Measurements from ENCODE around the gene CELF2. TPM values are rescaled to one million over a fixed set of nuclear protein-coding genes. Genes with fewer than 3 reads are reported as not detected.
"Not testable (repeated sequence)": the region's sequence is repeated elsewhere in the genome, so short reads cannot be mapped to it uniquely, and the experiment has no call there.

Gene CELF2
- total RNA-seq, 2 donors from 2014 or later = 116 to 124 TPM

GRCh38 chr10:11178606-11179515, 161.2 kb downstream of the CELF2 start:
- ATAC-seq (replicated peaks in 1 of 2) (peak; percentile 83 to 90), DNase-seq (peak; percentile 85 to 89)
- no peaks in the 10 kb centered on the region for H3K9me3 Mint-ChIP-seq
- H3K27ac Mint-ChIP-seq = peak overlapping the region; percentile 100
- peaks cover 31% of the 10 kb centered on the region for H3K4me1 Mint-ChIP-seq (ENCODE audit: low read depth)
- H3K27me3 Mint-ChIP-seq (ENCODE audit: low read depth) = no peaks in the 10 kb centered on the region
- H3K4me3 Mint-ChIP-seq = no peak overlapping the region
- H3K36me3 Mint-ChIP-seq (ENCODE audit: insufficient read depth in 2 of 2) = peaks cover 22 to 30% of the 10 kb centered on the region in 2 donors

DNA sequence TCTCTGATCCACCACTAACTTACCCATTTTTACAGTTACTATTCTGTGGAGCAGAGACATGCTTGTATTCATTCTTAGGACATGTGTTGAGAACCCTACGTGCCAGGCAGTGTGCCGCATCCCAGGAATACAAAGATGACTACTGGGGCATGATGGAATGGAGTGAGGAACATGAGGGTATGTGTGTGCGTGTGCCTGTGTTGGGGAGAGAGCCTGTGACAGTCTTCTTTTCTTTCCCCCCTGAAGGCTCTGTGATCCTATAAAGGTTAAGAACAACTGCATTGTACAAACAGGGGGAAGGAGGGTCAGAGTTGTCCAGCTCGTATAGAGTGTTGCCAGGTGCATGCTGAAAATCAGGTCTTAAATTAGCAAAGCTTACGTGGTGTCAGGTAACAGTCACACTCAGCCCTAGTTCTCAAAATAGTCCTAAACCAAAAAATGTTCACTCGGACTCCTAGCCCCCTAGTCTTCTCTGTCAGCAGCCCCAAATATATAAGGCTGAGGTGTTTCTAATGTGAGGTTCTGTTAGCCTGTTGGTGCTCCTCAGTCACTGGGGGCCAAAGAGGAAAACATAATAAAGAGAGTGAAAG, 161.9 kb downstream of the CELF2 start:
- peak overlapping the region; percentile 100 for H3K27ac Mint-ChIP-seq
- H3K27me3 Mint-ChIP-seq (ENCODE audit: low read depth) = no peaks in the 10 kb centered on the region
- ATAC-seq (replicated peaks in 1 of 2) = no peak
- H3K4me3 Mint-ChIP-seq = no peak overlapping the region
- H3K36me3 Mint-ChIP-seq (ENCODE audit: insufficient read depth in 2 of 2) = peaks cover 24 to 30% of the 10 kb centered on the region in 2 donors
- H3K9me3 Mint-ChIP-seq = peaks cover 0 to 4% of the 10 kb centered on the region in 2 donors
- H3K4me1 Mint-ChIP-seq (ENCODE audit: low read depth) = peaks cover 38% of the 10 kb centered on the region
- no peak for DNase-seq

GRCh38 chr10:11180228-11180627, 162.6 kb downstream of the CELF2 start:
- Mint-ChIP-seq H3K9me3 (peaks cover 1 to 4% of the 10 kb centered on the region in 2 donors), H3K4me1 (ENCODE audit: low read depth) (peaks cover 42% of the 10 kb centered on the region), H3K27ac (peak overlapping the region; percentile 100), H3K27me3 (ENCODE audit: low read depth) (no peaks in the 10 kb centered on the region), H3K4me3 (no peak overlapping the region), H3K36me3 (ENCODE audit: insufficient read depth in 2 of 2) (peaks cover 27 to 28% of the 10 kb centered on the region in 2 donors)
- ATAC-seq (replicated peaks in 1 of 2) = peak; percentile 50 to 59
- peak; percentile 73 to 76 for DNase-seq

- ATAC-seq (replicated peaks in 1 of 2) (no peak), DNase-seq (no peak)
- Mint-ChIP-seq H3K27ac (peak overlapping the region; percentile 81), H3K4me3 (peak overlapping the region; percentile 50 to 59), H3K9me3 (peaks cover 4% of the 10 kb centered on the region in 2 donors), H3K27me3 (ENCODE audit: low read depth) (no peaks in the 10 kb centered on the region), H3K4me1 (ENCODE audit: low read depth) (peaks cover 59% of the 10 kb centered on the region), H3K36me3 (ENCODE audit: insufficient read depth in 2 of 2) (peaks cover 32 to 42% of the 10 kb centered on the region in 2 donors)
These were observed 164.3 kb downstream of the CELF2 start for GRCh38 chr10:11181978-11182377.

DNA sequence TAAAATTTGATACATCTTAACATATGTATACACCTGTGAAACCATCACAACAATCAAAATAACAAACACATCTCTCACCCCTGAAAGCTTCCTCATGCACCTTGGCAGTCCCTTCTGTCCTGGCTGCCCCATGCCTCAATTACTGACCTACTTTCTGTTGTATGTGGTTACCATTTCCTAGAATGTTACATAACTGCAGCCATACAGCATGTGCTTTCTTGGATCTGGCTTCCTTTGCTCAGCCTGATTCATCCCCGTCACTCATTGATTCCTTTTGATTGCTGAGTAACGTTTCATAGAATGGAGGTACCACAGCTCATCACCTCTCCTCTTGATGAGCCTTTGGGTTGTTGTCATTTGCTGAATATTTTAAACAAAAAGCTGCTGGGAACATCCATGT, 165.3 kb downstream of the CELF2 start:
- peaks cover 36 to 47% of the 10 kb centered on the region in 2 donors for H3K36me3 Mint-ChIP-seq (ENCODE audit: insufficient read depth in 2 of 2)
- H3K27me3 Mint-ChIP-seq (ENCODE audit: low read depth) = no peaks in the 10 kb centered on the region
- ATAC-seq (replicated peaks in 1 of 2) (no peak), DNase-seq (no peak)
- H3K4me1 Mint-ChIP-seq (ENCODE audit: low read depth) = peaks cover 70% of the 10 kb centered on the region
- peak overlapping the region; percentile 50 to 52 for H3K4me3 Mint-ChIP-seq
- peak overlapping the region; percentile 81 for H3K27ac Mint-ChIP-seq
- peaks cover 4 to 6% of the 10 kb centered on the region in 2 donors for H3K9me3 Mint-ChIP-seq

DNA sequence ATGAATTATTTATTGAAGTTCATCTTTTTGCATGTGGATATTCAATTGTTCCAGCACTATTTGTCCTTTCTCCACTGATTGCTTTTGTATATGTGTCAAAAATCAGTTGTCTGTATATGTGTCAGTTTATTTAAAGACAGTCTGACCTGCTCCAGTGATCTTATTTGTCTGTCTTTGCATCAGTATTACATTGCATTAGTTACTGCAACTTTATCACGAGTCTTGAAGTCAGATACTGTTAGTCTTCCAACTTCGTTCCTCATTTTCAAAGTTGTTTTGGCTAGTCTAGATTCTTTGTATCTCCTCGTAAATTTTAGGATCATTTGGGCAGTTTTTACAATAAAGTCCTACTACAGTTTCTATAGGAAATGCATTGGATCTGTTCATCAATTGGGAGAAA, 166.4 kb downstream of the CELF2 start:
- peaks cover 80% of the 10 kb centered on the region for H3K4me1 Mint-ChIP-seq (ENCODE audit: low read depth)
- peaks cover 42 to 57% of the 10 kb centered on the region in 2 donors for H3K36me3 Mint-ChIP-seq (ENCODE audit: insufficient read depth in 2 of 2)
- peaks cover 4 to 6% of the 10 kb centered on the region in 2 donors for H3K9me3 Mint-ChIP-seq
- peak overlapping the region in 1 of 2 donors; percentile 50 for H3K4me3 Mint-ChIP-seq
- peak overlapping the region; percentile 81 for H3K27ac Mint-ChIP-seq
- no peak for DNase-seq
- no peak for ATAC-seq (replicated peaks in 1 of 2)
- H3K27me3 Mint-ChIP-seq (ENCODE audit: low read depth) = no peaks in the 10 kb centered on the region

GRCh38 chr10:11185128-11185665, 167.5 kb downstream of the CELF2 start:
- peak overlapping the region; percentile 56 for H3K27ac Mint-ChIP-seq
- peaks cover 91% of the 10 kb centered on the region for H3K4me1 Mint-ChIP-seq (ENCODE audit: low read depth)
- not testable (repeated sequence) for ATAC-seq (replicated peaks in 1 of 2); H3K9me3 Mint-ChIP-seq; H3K27me3 Mint-ChIP-seq (ENCODE audit: low read depth); DNase-seq
- H3K36me3 Mint-ChIP-seq (ENCODE audit: insufficient read depth in 2 of 2) = peaks cover 46 to 59% of the 10 kb centered on the region in 2 donors
- peak overlapping the region in 1 of 2 donors; percentile 83 for H3K4me3 Mint-ChIP-seq

GRCh38 chr10:11186374-11186773, 168.7 kb downstream of the CELF2 start:
- Mint-ChIP-seq H3K9me3 (peaks cover 4 to 6% of the 10 kb centered on the region in 2 donors), H3K4me3 (peak overlapping the region; percentile 18 to 83), H3K4me1 (ENCODE audit: low read depth) (peaks cover 97% of the 10 kb centered on the region), H3K27ac (peak overlapping the region; percentile 97), H3K27me3 (ENCODE audit: low read depth) (no peaks in the 10 kb centered on the region), H3K36me3 (ENCODE audit: insufficient read depth in 2 of 2) (peaks cover 43 to 62% of the 10 kb centered on the region in 2 donors)
- no peak for ATAC-seq (replicated peaks in 1 of 2)
- DNase-seq = no peak

GRCh38 chr10:11189582-11190376, 172.1 kb downstream of the CELF2 start:
- Mint-ChIP-seq H3K4me3 (peak overlapping the region; percentile 40 to 58), H3K36me3 (ENCODE audit: insufficient read depth in 2 of 2) (peaks cover 27 to 59% of the 10 kb centered on the region in 2 donors), H3K4me1 (ENCODE audit: low read depth) (peaks cover 95% of the 10 kb centered on the region), H3K27me3 (ENCODE audit: low read depth) (no peaks in the 10 kb centered on the region), H3K9me3 (peaks cover 0 to 6% of the 10 kb centered on the region in 2 donors), H3K27ac (peak overlapping the region; percentile 82)
- DNase-seq = no peak
- no peak for ATAC-seq (replicated peaks in 1 of 2)

GRCh38 chr10:11191190-11191589, 173.5 kb downstream of the CELF2 start:
- Mint-ChIP-seq H3K27me3 (ENCODE audit: low read depth) (no peaks in the 10 kb centered on the region), H3K36me3 (ENCODE audit: insufficient read depth in 2 of 2) (peaks cover 24 to 50% of the 10 kb centered on the region in 2 donors), H3K4me3 (peak overlapping the region; percentile 26), H3K27ac (peak overlapping the region; percentile 45), H3K4me1 (ENCODE audit: low read depth) (peaks cover 98% of the 10 kb centered on the region), H3K9me3 (peaks cover 0 to 2% of the 10 kb centered on the region in 2 donors)
- DNase-seq (no peak), ATAC-seq (replicated peaks in 1 of 2) (peak in 1 of 2 donors; percentile 15)

- Mint-ChIP-seq H3K27me3 (ENCODE audit: low read depth) (no peaks in the 10 kb centered on the region), H3K27ac (peak overlapping the region; percentile 86), H3K36me3 (ENCODE audit: insufficient read depth in 2 of 2) (peaks cover 22 to 46% of the 10 kb centered on the region in 2 donors), H3K4me3 (peak overlapping the region; percentile 14 to 59), H3K9me3 (peaks cover 0 to 2% of the 10 kb centered on the region in 2 donors), H3K4me1 (ENCODE audit: low read depth) (peaks cover 98% of the 10 kb centered on the region)
- ATAC-seq (replicated peaks in 1 of 2) (no peak), DNase-seq (no peak)
These were observed 174.0 kb downstream of the CELF2 start for GRCh38 chr10:11191678-11192077.

- Mint-ChIP-seq H3K27ac (peak overlapping the region; percentile 86), H3K36me3 (ENCODE audit: insufficient read depth in 2 of 2) (peaks cover 22 to 50% of the 10 kb centered on the region in 2 donors), H3K4me1 (ENCODE audit: low read depth) (peaks cover 98% of the 10 kb centered on the region), H3K27me3 (ENCODE audit: low read depth) (no peaks in the 10 kb centered on the region), H3K4me3 (peak overlapping the region; percentile 35 to 59), H3K9me3 (peaks cover 0 to 1% of the 10 kb centered on the region in 2 donors)
- DNase-seq (no peak), ATAC-seq (replicated peaks in 1 of 2) (peak in 1 of 2 donors; percentile 14)
These were observed 174.8 kb downstream of the CELF2 start for GRCh38 chr10:11192304-11193000.
